Smooth muscle cell (in vitro differentiated cells): ENCODE measurements around the gene RPUSD4. TPM values are rescaled to one million over a fixed set of nuclear protein-coding genes. Genes with fewer than 3 reads are reported as not detected.
A peak's percentile ranks its signal among the peaks of the same experiment; 100 is the strongest.

Source experiments
- DNase-seq: peaks from one replicate; lab custom pipeline; 2025; ENCODE audit not compliant: unreplicated experiment; lab: John Stamatoyannopoulos, UW
- H2AFZ ChIP-seq: fragments of 200-600 bp; sonication (generic); 2 replicates; pipeline ENCODE4 v1.6.0; 2016; ENCODE audit warnings: antibody characterized with exemption, low read depth, mild to moderate bottlenecking
- H3F3A ChIP-seq: fragments of 200-600 bp; sonication (generic); 2 replicates; pipeline ENCODE4 v1.6.0; 2017; ENCODE audit warnings: antibody characterized with exemption, low read depth
- H3K27ac ChIP-seq: fragments of 200-600 bp; sonication (generic); 2 replicates; pipeline ENCODE4 v1.5.1; 2016; ENCODE audit warnings: low read depth, mild to moderate bottlenecking
- H3K27me3 ChIP-seq: fragments of 200-600 bp; sonication (generic); 2 replicates; pipeline ENCODE4 v1.6.1; 2016; ENCODE audit warnings: low read depth, mild to moderate bottlenecking
- H3K36me3 ChIP-seq: fragments of 200-600 bp; sonication (generic); 2 replicates; pipeline ENCODE4 v1.5.1; 2016; ENCODE audit warnings: low read depth
- H3K4me1 ChIP-seq: fragments of 200-600 bp; sonication (generic); 2 replicates; pipeline ENCODE4 v1.5.1; 2016; ENCODE audit warnings: low read depth
- H3K4me2 ChIP-seq: fragments of 200-600 bp; sonication (generic); 2 replicates; pipeline ENCODE4 v1.6.0; 2016; ENCODE audit warnings: mild to moderate bottlenecking
- H3K4me3 ChIP-seq: fragments of 200-600 bp; sonication (generic); 2 replicates; pipeline ENCODE4 v1.5.1; 2016; ENCODE audit warnings: mild to moderate bottlenecking
- H3K79me2 ChIP-seq: fragments of 200-600 bp; sonication (generic); 2 replicates; pipeline ENCODE4 v1.6.0; 2016; ENCODE audit warnings: low read depth, mild to moderate bottlenecking
- H3K9ac ChIP-seq: fragments of 200-600 bp; sonication (generic); 2 replicates; pipeline ENCODE4 v1.6.0; 2016; ENCODE audit warnings: low read depth
- H3K9me3 ChIP-seq: fragments of 200-600 bp; sonication (generic); replicated peaks from 2 replicates; pipeline ENCODE4 v1.5.1; 2016; ENCODE audit warnings: low read depth
- H4K20me1 ChIP-seq: fragments of 200-600 bp; sonication (generic); 2 replicates; pipeline ENCODE4 v1.6.0; 2016; ENCODE audit warnings: low read depth
- WGBS: methylation state at CpG from one replicate; pipeline ENCODE4 v1.1.7; 2016; ENCODE audit warnings: low lambda C conversion rate; 5-methylcytosine and 5-hydroxymethylcytosine counted together
- polyA plus RNA-seq: library from polyadenylated mRNA; unstranded; fragments of >200 nt; fragmentation: Nextera tagmentation; extraction: Ambion mirVana; gene quantifications from 2 replicates; pipeline ENCODE4 v1.2.1, GENCODE V29; 2016
- total RNA-seq: library from RNA; depleted of rRNA; stranded (reverse); fragments of >200 nt; gene quantifications from 2 replicates; pipeline ENCODE4 v1.2.3, GENCODE V29; 2014
- TF ChIP-seq, protein P1 (sequence below): fragments of 200-600 bp; sonication (generic); IDR thresholded peaks from 2 replicates; pipeline ENCODE4 v1.5.1; 2017; ENCODE audit warnings: borderline replicate concordance, mild to moderate bottlenecking, antibody characterized with exemption; ENCODE audit not compliant: insufficient read depth, poor library complexity, severe bottlenecking

The RPUSD4 gene
- total and polyA plus RNA-seq, 2 experiments from 2014 or later = 8.6 to 34.1 TPM

DNA sequence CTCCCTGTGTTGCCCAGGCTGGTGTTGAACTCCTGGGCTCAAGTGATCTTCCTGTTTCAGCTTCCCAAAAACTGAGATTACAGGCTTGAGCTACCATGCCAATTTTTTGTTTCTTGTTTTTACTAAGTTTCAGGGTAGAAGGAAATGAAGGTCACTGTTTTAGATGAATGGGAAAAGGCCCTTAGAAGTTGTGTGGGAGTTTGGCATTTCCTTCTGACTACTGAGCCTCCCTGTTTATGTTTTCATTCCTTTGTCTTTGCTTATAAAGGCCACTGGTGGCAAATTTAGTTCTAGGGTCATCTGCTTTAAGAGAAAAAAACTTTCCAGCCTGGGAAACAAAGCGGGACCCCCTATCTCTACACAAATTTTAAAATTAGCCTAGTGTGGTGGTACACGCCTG, 35.2 kb upstream of the RPUSD4 start:
- peak overlapping the region; percentile 64 for H3K4me2 ChIP-seq
- H3K4me3 ChIP-seq = no peak overlapping the region
- WGBS = 66% methylated on average over 2 of the region's 2 CpGs

DNA sequence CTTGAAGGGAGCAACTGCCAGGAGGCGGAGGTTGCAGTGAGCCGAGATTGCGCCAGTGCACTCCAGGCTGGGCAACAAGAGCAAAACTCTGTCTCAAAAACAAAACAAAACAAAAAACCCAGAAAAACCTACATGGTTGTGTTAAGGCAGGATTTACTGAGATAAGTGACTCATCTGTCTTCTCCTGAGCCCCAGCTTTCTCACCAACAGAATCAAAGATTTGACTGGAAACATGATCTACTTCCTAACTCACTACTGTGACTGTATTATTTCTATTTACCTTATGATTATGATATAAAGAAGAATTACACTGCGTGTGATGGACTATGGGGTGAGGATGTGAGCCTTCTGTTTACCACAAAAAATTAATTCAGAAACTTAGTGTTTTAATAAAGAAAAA, 21.9 kb upstream of the RPUSD4 start:
- peaks cover 28% of the 10 kb centered on the region for H4K20me1 ChIP-seq
- TF ChIP-seq, protein P1, sequence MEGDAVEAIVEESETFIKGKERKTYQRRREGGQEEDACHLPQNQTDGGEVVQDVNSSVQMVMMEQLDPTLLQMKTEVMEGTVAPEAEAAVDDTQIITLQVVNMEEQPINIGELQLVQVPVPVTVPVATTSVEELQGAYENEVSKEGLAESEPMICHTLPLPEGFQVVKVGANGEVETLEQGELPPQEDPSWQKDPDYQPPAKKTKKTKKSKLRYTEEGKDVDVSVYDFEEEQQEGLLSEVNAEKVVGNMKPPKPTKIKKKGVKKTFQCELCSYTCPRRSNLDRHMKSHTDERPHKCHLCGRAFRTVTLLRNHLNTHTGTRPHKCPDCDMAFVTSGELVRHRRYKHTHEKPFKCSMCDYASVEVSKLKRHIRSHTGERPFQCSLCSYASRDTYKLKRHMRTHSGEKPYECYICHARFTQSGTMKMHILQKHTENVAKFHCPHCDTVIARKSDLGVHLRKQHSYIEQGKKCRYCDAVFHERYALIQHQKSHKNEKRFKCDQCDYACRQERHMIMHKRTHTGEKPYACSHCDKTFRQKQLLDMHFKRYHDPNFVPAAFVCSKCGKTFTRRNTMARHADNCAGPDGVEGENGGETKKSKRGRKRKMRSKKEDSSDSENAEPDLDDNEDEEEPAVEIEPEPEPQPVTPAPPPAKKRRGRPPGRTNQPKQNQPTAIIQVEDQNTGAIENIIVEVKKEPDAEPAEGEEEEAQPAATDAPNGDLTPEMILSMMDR = no peak
- 89% methylated on average over 4 of the region's 4 CpGs for WGBS
- no peak overlapping the region for H3K4me2 ChIP-seq
- no peaks in the 10 kb centered on the region for H3F3A ChIP-seq
- H3K9ac ChIP-seq = no peak overlapping the region
- H2AFZ ChIP-seq = no peak overlapping the region
- peaks cover 4% of the 10 kb centered on the region for H3K79me2 ChIP-seq
- H3K4me1 ChIP-seq = no peaks in the 10 kb centered on the region
- peaks cover 3% of the 10 kb centered on the region for H3K36me3 ChIP-seq
- peak overlapping the region; percentile 52 for H3K27ac ChIP-seq
- no peak overlapping the region for H3K4me3 ChIP-seq
- H3K27me3 ChIP-seq = no peaks in the 10 kb centered on the region
- no peak for DNase-seq
- H3K9me3 ChIP-seq = no peaks in the 10 kb centered on the region

More for the DNA sequence above, 35.2 kb upstream of the RPUSD4 start:
- Histone ChIP-seq H3K9ac (no peak overlapping the region), H3F3A (no peaks in the 10 kb centered on the region), H3K79me2 (no peaks in the 10 kb centered on the region), H3K27me3 (no peaks in the 10 kb centered on the region), H3K9me3 (no peaks in the 10 kb centered on the region), H3K27ac (peak overlapping the region; percentile 54), H4K20me1 (no peaks in the 10 kb centered on the region), H3K36me3 (peaks cover 16% of the 10 kb centered on the region), H3K4me1 (no peaks in the 10 kb centered on the region), H2AFZ (no peak overlapping the region)
- TF ChIP-seq, protein P1 = no peak
- no peak for DNase-seq

DNA sequence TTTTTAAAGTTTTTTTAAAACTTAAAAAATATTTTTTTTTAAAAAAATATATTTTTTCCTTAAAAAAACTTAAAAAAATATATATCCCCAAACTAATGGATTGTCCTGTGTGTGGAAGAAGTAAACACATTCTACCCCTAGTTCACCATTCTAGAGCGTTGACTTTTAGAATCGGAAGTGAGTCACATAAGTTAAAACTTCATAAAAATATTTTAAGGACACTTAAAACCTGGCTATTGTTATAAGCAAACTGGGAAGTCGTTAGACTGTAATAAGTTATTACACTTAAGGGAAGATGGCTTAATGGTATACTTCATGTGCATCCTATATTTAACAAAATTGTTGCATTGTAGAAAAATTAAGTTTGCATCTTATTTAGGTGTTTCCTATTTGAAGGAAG, 21.2 kb upstream of the RPUSD4 start:
- 94% methylated on average over 3 of the region's 3 CpGs for WGBS

More for the DNA sequence above, 21.2 kb upstream of the RPUSD4 start:
- Histone ChIP-seq H3K9me3 (no peaks in the 10 kb centered on the region), H3K9ac (no peak overlapping the region), H3K79me2 (peaks cover 10% of the 10 kb centered on the region), H3K4me2 (no peak overlapping the region), H3F3A (no peaks in the 10 kb centered on the region), H2AFZ (no peak overlapping the region), H3K4me1 (no peaks in the 10 kb centered on the region), H3K4me3 (no peak overlapping the region), H4K20me1 (peaks cover 34% of the 10 kb centered on the region), H3K27me3 (no peaks in the 10 kb centered on the region), H3K36me3 (peaks cover 3% of the 10 kb centered on the region), H3K27ac (no peak overlapping the region)
- TF ChIP-seq, protein P1 = no peak
- no peak for DNase-seq
